ENCODE data around the gene IGBP1. TPM values are rescaled to one million over a fixed set of nuclear protein-coding genes. Genes with fewer than 3 reads are reported as not detected.

Gene IGBP1
- total RNA-seq, 1 experiment from 2014 or later, result 41.6 TPM

DNA sequence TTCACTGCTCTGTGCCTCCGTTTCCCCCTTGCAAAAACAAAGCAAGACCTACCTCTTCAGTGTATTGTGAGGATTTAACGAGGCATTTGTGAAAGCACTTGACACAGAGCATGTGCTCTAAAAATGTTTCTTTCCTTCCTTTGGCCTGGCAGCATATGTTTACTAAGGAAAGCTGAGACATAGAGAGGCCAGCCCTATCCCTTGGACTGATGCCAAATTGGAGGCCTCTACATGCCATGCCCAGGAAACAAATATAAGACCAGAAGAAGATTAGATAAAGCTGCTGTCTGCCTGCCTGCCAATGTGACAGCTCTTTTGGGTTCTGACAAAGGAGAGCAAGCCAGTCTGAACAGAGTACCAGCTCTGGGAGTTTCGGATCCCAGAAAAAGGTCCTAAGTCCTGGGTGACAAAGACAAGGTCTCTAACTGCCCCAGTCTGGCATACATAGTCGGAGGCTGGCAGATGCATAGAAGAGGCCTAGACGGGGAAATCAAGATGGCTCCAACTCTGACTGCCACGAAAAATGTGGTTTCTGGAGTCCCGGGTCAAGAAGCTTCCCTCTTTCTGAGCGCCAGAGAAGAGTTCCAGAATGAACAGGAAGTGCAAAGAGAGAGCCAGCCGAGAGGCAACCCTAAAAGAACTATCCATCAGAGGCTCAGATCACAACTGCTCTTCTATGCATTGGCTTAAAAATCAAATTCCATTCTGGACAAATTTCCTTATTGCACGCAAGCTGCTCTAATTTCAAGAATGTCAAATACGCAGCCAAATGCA, 45.2 kb upstream of the IGBP1 start:
- Histone ChIP-seq H3K9me3 (no peaks in the 10 kb centered on the region), H3K36me3 (ENCODE audit: control insufficient read depth, insufficient read depth, low read length) (no peaks in the 10 kb centered on the region), H3K27me3 (replicated peaks; ENCODE audit: control insufficient read depth, insufficient read depth, low read length) (no peaks in the 10 kb centered on the region), H3K4me1 (no peaks in the 10 kb centered on the region), H3K4me3 (ENCODE audit: low read depth, low read length) (no peak overlapping the region)
- Mint-ChIP-seq H3K36me3 (ENCODE audit: insufficient read depth, unreplicated experiment) (no peaks in the 10 kb centered on the region), H3K9me3 (ENCODE audit: unreplicated experiment) (no peaks in the 10 kb centered on the region), H3K27ac (ENCODE audit: unreplicated experiment) (no peak overlapping the region), H3K4me1 (ENCODE audit: low read depth, unreplicated experiment) (no peaks in the 10 kb centered on the region), H3K4me3 (ENCODE audit: unreplicated experiment) (no peak overlapping the region), H3K27me3 (ENCODE audit: insufficient read depth, unreplicated experiment) (peaks cover 4% of the 10 kb centered on the region)
- ChIA-PET POLR2A (no interaction called here), CTCF (interaction anchor here (0.6 to 0.8 kb wide), 2 partner anchors 45 to 472 kb away, joined by 3 to 4 read pairs; partner anchors contain the start of genes EDA and IGBP1)
- TF ChIP-seq, protein P1, sequence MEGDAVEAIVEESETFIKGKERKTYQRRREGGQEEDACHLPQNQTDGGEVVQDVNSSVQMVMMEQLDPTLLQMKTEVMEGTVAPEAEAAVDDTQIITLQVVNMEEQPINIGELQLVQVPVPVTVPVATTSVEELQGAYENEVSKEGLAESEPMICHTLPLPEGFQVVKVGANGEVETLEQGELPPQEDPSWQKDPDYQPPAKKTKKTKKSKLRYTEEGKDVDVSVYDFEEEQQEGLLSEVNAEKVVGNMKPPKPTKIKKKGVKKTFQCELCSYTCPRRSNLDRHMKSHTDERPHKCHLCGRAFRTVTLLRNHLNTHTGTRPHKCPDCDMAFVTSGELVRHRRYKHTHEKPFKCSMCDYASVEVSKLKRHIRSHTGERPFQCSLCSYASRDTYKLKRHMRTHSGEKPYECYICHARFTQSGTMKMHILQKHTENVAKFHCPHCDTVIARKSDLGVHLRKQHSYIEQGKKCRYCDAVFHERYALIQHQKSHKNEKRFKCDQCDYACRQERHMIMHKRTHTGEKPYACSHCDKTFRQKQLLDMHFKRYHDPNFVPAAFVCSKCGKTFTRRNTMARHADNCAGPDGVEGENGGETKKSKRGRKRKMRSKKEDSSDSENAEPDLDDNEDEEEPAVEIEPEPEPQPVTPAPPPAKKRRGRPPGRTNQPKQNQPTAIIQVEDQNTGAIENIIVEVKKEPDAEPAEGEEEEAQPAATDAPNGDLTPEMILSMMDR (IDR thresholded peaks at IDR 0.05; ENCODE audit: insufficient read depth in 1 of 2, low read depth in 1 of 2, low read length in 1 of 2, severe bottlenecking in 1 of 2, unreplicated experiment in 1 of 2), result no peak
- BruUV-seq (replicated peaks), result no TSS peak
- intact Hi-C loops (cut with micrococcal nuclease; ENCODE audit: unreplicated experiment), result no loop called here
- DNase-seq, result no peak

DNA sequence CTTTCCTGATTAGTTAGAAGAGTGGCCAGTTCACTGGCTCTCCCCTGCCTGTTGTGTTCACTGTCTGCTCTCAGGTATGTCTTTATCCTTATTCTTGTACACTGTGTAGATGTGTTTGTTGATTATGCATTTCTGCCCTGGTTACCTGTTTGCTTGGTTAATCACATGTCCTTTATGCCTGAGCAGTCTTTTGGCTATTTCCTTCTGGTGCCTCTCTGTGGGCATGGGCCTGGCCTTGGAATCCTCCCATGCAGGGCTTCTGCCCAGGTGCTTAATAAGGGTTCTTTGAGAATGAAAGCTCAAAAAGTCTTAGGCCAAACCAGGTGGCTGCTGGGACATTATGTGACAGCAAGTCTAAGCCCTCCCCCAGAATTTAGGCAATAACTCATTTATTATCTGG, 44.5 kb upstream of the IGBP1 start:
- no peaks in the 10 kb centered on the region for H3K36me3 Mint-ChIP-seq (ENCODE audit: insufficient read depth, unreplicated experiment)
- H3K4me1 Mint-ChIP-seq (ENCODE audit: low read depth, unreplicated experiment), result no peaks in the 10 kb centered on the region
- H3K9me3 ChIP-seq, result no peaks in the 10 kb centered on the region
- BruUV-seq (replicated peaks), result no TSS peak
- no peaks in the 10 kb centered on the region for H3K36me3 ChIP-seq (ENCODE audit: control insufficient read depth, insufficient read depth, low read length)
- POLR2A ChIA-PET, result no interaction called here
- H3K4me3 Mint-ChIP-seq (ENCODE audit: unreplicated experiment), result no peak overlapping the region
- TF ChIP-seq, protein P1 (IDR thresholded peaks at IDR 0.05; ENCODE audit: insufficient read depth in 1 of 2, low read depth in 1 of 2, low read length in 1 of 2, severe bottlenecking in 1 of 2, unreplicated experiment in 1 of 2), result no peak
- no peak overlapping the region for H3K4me3 ChIP-seq (ENCODE audit: low read depth, low read length)
- CTCF ChIA-PET, result no interaction called here
- peaks cover 4% of the 10 kb centered on the region for H3K27me3 Mint-ChIP-seq (ENCODE audit: insufficient read depth, unreplicated experiment)
- no peaks in the 10 kb centered on the region for H3K4me1 ChIP-seq
- no peak for DNase-seq
- intact Hi-C loops (cut with micrococcal nuclease; ENCODE audit: unreplicated experiment), result no loop called here
- no peaks in the 10 kb centered on the region for H3K9me3 Mint-ChIP-seq (ENCODE audit: unreplicated experiment)
- no peaks in the 10 kb centered on the region for H3K27me3 ChIP-seq (replicated peaks; ENCODE audit: control insufficient read depth, insufficient read depth, low read length)
- H3K27ac Mint-ChIP-seq (ENCODE audit: unreplicated experiment), result no peak overlapping the region

- intact Hi-C loops (cut with micrococcal nuclease; ENCODE audit: unreplicated experiment), result no loop called here
- no TSS peak for BruUV-seq (replicated peaks)
- Mint-ChIP-seq H3K27ac (ENCODE audit: unreplicated experiment) (peak overlapping the region; percentile 6), H3K4me1 (ENCODE audit: low read depth, unreplicated experiment) (no peaks in the 10 kb centered on the region), H3K36me3 (ENCODE audit: insufficient read depth, unreplicated experiment) (no peaks in the 10 kb centered on the region), H3K27me3 (ENCODE audit: insufficient read depth, unreplicated experiment) (peaks cover 4% of the 10 kb centered on the region), H3K9me3 (ENCODE audit: unreplicated experiment) (no peaks in the 10 kb centered on the region), H3K4me3 (ENCODE audit: unreplicated experiment) (no peak overlapping the region)
- H3K4me3 ChIP-seq (ENCODE audit: low read depth, low read length), result no peak overlapping the region
- DNase-seq, result no peak
- ChIA-PET POLR2A (no interaction called here), CTCF (no interaction called here)
- H3K4me1 ChIP-seq, result no peaks in the 10 kb centered on the region
- TF ChIP-seq, protein P1 (IDR thresholded peaks at IDR 0.05; ENCODE audit: insufficient read depth in 1 of 2, low read depth in 1 of 2, low read length in 1 of 2, severe bottlenecking in 1 of 2, unreplicated experiment in 1 of 2), result no peak
- no peaks in the 10 kb centered on the region for H3K27me3 ChIP-seq (replicated peaks; ENCODE audit: control insufficient read depth, insufficient read depth, low read length)
- no peaks in the 10 kb centered on the region for H3K36me3 ChIP-seq (ENCODE audit: control insufficient read depth, insufficient read depth, low read length)
- H3K9me3 ChIP-seq, result no peaks in the 10 kb centered on the region
Observed at GRCh38 chrX:70089604-70090297, 43.5 kb upstream of the IGBP1 start.

Measured in Caco-2 (cell line).